GM12891 (cell line): Measurements from ENCODE around the gene DTWD2. TPM values are rescaled to one million over a fixed set of nuclear protein-coding genes. Genes with fewer than 3 reads are reported as not detected.

Experiments used
- DNase-seq: peaks from one replicate; pipeline ENCODE4 v3.0.0; 2011; ENCODE audit warnings: low spot score; ENCODE audit not compliant: insufficient read length
- FAIRE-seq: peaks from 2 replicates; lab custom pipeline; 2011; peaks lifted over from hg19 to GRCh38; lab: Jason Lieb, UNC
- PAX5 ChIP-seq: IDR thresholded peaks from 2 replicates; pipeline ENCODE4 v1.6.1; 2011; ENCODE audit warnings: low read length, moderate library complexity, mild to moderate bottlenecking; ENCODE audit not compliant: insufficient read depth, severe bottlenecking
- POLR2A ChIP-seq: IDR thresholded peaks from 2 replicates; pipeline ENCODE4 v1.6.1; 2011; ENCODE audit warnings: low read depth, low read length, control low read depth
- POLR2AphosphoS5 ChIP-seq: IDR thresholded peaks from 2 replicates; pipeline ENCODE4 v1.6.1; 2011; ENCODE audit warnings: low read depth, low read length, control low read depth
- POU2F2 ChIP-seq: IDR thresholded peaks from 2 replicates; pipeline ENCODE4 v1.6.1; 2011; ENCODE audit warnings: low read depth, mild to moderate bottlenecking, control low read depth, low read length, moderate library complexity
- SPI1 ChIP-seq: IDR thresholded peaks from 2 replicates; pipeline ENCODE4 v1.6.1; 2011; ENCODE audit warnings: low read depth, low read length, control low read depth
- TAF1 ChIP-seq: IDR thresholded peaks from 2 replicates; pipeline ENCODE4 v1.6.1; 2011; ENCODE audit warnings: low read depth, low read length, control low read depth
- polyA plus RNA-seq: library from polyadenylated mRNA; unstranded; fragments of >200 nt; gene quantifications from one replicate; pipeline ENCODE4 v1.2.1, GENCODE V29; 2012; ENCODE audit warnings: low read depth, missing spikeins, inconsistent platforms; ENCODE audit not compliant: missing spikeins

Gene DTWD2
- 2.0 TPM for polyA plus RNA-seq

GRCh38 chr5:118987988-118988865 is at the start of gene DTWD2:
Gene DTWD2, minus strand, starts transcription at chr5:118988547. Its CDS starts 36 bp downstream, at chr5:118988511.
- DNase-seq (peak; percentile 88), FAIRE-seq (peak; percentile 99)
- TF ChIP-seq TAF1: peak; percentile 37; the same call in 1 of the 2 replicates
- TF ChIP-seq POLR2AphosphoS5: no peak
- TF ChIP-seq POLR2A: 0 out of 2 replicates have a peak, but pooled peaks have one; percentile 24
- TF ChIP-seq SPI1: no peak
- no peak for TF ChIP-seq PAX5
- TF ChIP-seq POU2F2: 0 out of 2 replicates have a peak, but pooled peaks have one; percentile 34

GRCh38 chr5:119037496-119038215 is 49.3 kb upstream of the DTWD2 start:
- no peak for DNase-seq
- no peak for FAIRE-seq
- TF ChIP-seq POU2F2 (no peak), POLR2A (no peak), SPI1 (no peak), POLR2AphosphoS5 (no peak), PAX5 (no peak), TAF1 (no peak)

DNA sequence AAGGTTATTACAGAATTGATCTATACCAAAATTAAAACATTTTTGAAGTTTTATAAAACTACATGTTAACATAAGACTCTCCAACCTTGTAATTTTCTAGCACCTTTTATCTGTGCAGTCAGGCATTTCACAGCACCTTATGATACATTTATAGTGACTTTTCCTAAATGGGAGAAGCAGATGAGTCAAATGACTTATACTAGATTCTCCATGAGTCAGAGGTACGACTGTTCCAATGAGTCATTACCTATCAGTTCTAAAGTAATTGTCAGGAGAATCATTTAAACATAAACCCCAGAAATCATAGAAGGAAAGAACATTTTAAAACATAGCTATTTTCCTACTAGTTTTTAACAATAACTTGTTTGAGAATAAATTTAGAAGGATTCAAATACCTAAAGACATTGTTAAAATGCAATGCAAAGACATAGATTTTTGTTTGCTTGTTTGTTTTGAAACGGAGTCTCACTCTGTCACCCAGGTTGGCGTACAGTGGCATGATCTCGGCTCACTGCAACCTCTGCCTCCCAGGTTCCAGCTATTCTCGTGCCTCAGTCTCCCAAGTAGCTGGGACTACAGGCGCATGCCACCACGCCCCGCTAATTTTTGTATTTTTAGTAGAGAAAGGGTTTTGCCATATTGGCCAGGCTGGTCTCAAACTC is 47.9 kb upstream of the DTWD2 start:
- FAIRE-seq: no peak
- no peak for TF ChIP-seq SPI1
- no peak for TF ChIP-seq POLR2AphosphoS5
- no peak for TF ChIP-seq TAF1
- no peak for TF ChIP-seq POLR2A
- TF ChIP-seq PAX5: no peak
- TF ChIP-seq POU2F2: no peak

DNA sequence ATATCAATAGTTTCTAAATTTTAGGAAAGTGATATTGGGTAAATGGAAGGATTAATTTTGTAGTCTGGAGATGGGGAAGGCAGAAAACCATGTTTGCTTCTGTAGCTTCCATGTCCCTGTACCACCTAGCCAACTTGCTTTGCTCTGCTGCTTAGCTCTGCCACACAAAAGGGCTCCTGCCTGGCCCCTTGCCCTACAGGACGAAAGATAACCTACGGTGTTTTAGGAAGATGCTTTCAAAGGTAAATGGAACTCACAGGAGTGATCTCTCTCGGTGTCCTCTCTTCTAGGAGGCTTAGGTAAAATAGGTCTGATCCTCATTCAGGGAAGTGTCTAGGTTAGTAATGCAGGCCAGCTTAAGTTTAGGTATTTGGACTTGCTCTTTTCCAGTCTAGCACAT is 44.8 kb upstream of the DTWD2 start:
- FAIRE-seq (peak; percentile 77), DNase-seq (no peak)
- no peak for TF ChIP-seq POLR2AphosphoS5
- no peak for TF ChIP-seq PAX5
- TF ChIP-seq POU2F2: no peak
- no peak for TF ChIP-seq POLR2A
- TF ChIP-seq SPI1: no peak

More for the DNA sequence above, 47.9 kb upstream of the DTWD2 start:
- no peak for DNase-seq

- DNase-seq: no peak
- FAIRE-seq: peak; percentile 73
- TF ChIP-seq PAX5 (no peak), POLR2AphosphoS5 (no peak), POLR2A (no peak), SPI1 (no peak), POU2F2 (no peak), TAF1 (no peak)
These were observed 44.3 kb upstream of the DTWD2 start for GRCh38 chr5:119032656-119033055.

GRCh38 chr5:119031905-119032304 is 43.6 kb upstream of the DTWD2 start:
- peak; percentile 93 for FAIRE-seq
- TF ChIP-seq POLR2A (peak; percentile 47; the same call in 1 of the 2 replicates), SPI1 (no peak), POLR2AphosphoS5 (peak; percentile 39; the same call in 1 of the 2 replicates)

DNA sequence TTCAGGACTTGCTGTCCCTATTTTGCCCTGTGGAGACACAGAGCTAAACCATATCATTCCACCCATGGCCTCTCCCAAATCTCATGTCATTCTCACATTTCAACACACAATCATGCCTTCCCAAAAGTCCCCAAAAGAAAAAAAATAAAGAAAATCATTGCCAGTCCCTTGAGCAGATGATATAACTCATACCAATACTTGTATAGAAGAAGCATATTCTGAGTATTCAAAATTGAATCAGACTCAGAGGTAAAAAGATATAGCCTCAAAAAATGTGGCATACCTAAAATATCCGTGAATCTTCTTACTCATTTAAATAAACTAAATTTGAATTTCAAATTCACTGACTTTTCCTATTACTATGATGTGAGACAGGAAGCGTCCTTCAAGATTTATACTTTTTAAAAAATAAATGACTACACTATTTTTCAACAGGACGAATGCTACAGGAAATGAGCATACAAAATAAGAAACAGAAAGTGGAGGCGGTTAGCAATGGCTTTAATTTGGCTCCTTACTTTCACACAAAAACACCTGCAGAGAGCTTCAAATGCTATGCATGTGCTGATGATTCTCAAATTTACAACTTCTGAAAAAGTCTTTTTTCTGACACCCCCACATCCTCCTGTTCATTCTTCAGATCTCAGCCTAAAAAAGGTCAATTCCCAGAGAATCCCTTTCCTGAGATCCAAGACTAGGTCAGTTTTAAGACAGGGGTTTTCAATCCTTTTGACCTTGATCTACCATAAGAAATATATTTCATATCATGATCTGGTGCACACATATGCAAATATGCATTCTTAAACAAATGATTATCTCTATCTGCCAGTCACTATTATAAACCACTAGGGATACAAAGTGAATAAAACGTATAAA is 42.9 kb upstream of the DTWD2 start:
- DNase-seq: no peak
- FAIRE-seq: no peak
- TF ChIP-seq POU2F2: peak; percentile 69; the same call in 1 of the 2 replicates
- no peak for TF ChIP-seq POLR2AphosphoS5

More at GRCh38 chr5:119031905-119032304, 43.6 kb upstream of the DTWD2 start:
- DNase-seq: no peak

GRCh38 chr5:119028575-119028974 is 40.2 kb upstream of the DTWD2 start:
- TF ChIP-seq POU2F2 (no peak), POLR2A (no peak), POLR2AphosphoS5 (no peak), PAX5 (no peak), SPI1 (no peak), TAF1 (no peak)
- peak; percentile 68 for FAIRE-seq
- DNase-seq: no peak
